Aorta (tissue), 5 donors: Measurements from ENCODE around the gene UTRN. TPM values are rescaled to one million over a fixed set of nuclear protein-coding genes. Genes with fewer than 3 reads are reported as not detected.
A peak's percentile ranks its signal among the peaks of the same experiment; 100 is the strongest.

Experiments used
- ATAC-seq: fragments of 200-7000 bp; cut with Tn5 transposase; one replicate; pipeline ENCODE4 v1.9.1; 2022; ENCODE audit warnings: moderate library complexity; ENCODE audit not compliant: low FRiP score
- DNase-seq, 2 donors: peaks; one replicate each; pipeline ENCODE4 v3.0.0-alpha.2; 2020
- H3K27ac ChIP-seq, 2 donors: one replicate each; pipeline ENCODE4 v1.5.1; 2013; ENCODE audit warnings: low read length in 2 of 2, mild to moderate bottlenecking in 2 of 2, moderate library complexity in 2 of 2, control low read depth in 1 of 2, inconsistent platforms in 1 of 2, low read depth in 1 of 2
- H3K27me3 ChIP-seq, 2 donors: one replicate each; pipeline ENCODE4 v1.6.1; 2013; ENCODE audit warnings: control low read depth in 1 of 2, low read length in 1 of 2, mild to moderate bottlenecking in 1 of 2, moderate library complexity in 1 of 2; ENCODE audit not compliant: insufficient read depth in 2 of 2, control insufficient read depth in 1 of 2
- H3K36me3 ChIP-seq, 2 donors: one replicate each; pipeline ENCODE4 v1.6.1; 2013; ENCODE audit warnings: control low read depth in 1 of 2, low read length in 1 of 2, mild to moderate bottlenecking in 1 of 2; ENCODE audit not compliant: insufficient read depth in 2 of 2, control insufficient read depth in 1 of 2
- H3K4me1 ChIP-seq, 2 donors: one replicate each; pipeline ENCODE4 v1.6.1; 2013; ENCODE audit warnings: low read length in 2 of 2, control low read depth in 1 of 2, mild to moderate bottlenecking in 1 of 2, moderate library complexity in 1 of 2; ENCODE audit not compliant: insufficient read depth in 2 of 2, control insufficient read depth in 1 of 2
- H3K4me3 ChIP-seq, 2 donors: one replicate each; pipeline ENCODE4 v1.5.1; 2013; ENCODE audit warnings: low read length in 2 of 2, control low read depth in 1 of 2, mild to moderate bottlenecking in 1 of 2
- H3K9me3 ChIP-seq: one replicate; pipeline ENCODE4 v1.6.1; 2013; ENCODE audit warnings: mild to moderate bottlenecking, low read length; ENCODE audit not compliant: control insufficient read depth
- WGBS, 2 donors: extraction: QIAGEN DNeasy Blood & Tissue Kit; methylation state at CpG; one replicate each; pipeline ENCODE4 v1.1.7; 2013; 5-methylcytosine and 5-hydroxymethylcytosine counted together
- intact Hi-C, 2 donors: fragments of 100-400 bp; cut with DNase I; formaldehyde crosslinking; loops; one replicate each; pipeline versions ENCODE4 v1.14.2 to v1.15.0; 2022
- polyA plus RNA-seq, 2 donors: library from polyadenylated mRNA; stranded (reverse); fragments of 200-250 nt; gene quantifications; one replicate each; pipeline ENCODE4 v1.2.3, GENCODE V29; 2013
- total RNA-seq, 2 donors: library from RNA; stranded (reverse); fragmentation: NEBNext Ultra II Directional; extraction: Animal tissue kit (Norgen Biotek cat#: 25700); gene quantifications; one replicate each; pipeline ENCODE4 v1.2.1, GENCODE V29; 2021
- donor health status: healthy with polysubstance abuse.
- donor health status: Bipolar disorder and iron deficiency.
- donor health status: DM: no; HTN: no; CAD: no.
- donor health status: DM: no; HTN: no; CAD: no.
- donor health status: DM: yes; HTN: yes; CAD: no.

Gene UTRN
- total and polyA plus RNA-seq, 4 donors, result 11.5 to 259 (median 129) TPM

GRCh38 chr6:144262470-144263369, 22.4 kb upstream of the UTRN start:
- WGBS, 2 donors, result 97 to 98% methylated on average over 10 of the region's 10 CpGs
- no peak overlapping the region for H3K4me3 ChIP-seq
- intact Hi-C loops, result no loop called here
- H3K4me1 ChIP-seq, result peaks cover 2 to 4% of the 10 kb centered on the region in 2 donors
- no peaks in the 10 kb centered on the region for H3K27me3 ChIP-seq
- DNase-seq, result no peak
- ATAC-seq, result no peak
- no peaks in the 10 kb centered on the region for H3K36me3 ChIP-seq
- no peak overlapping the region for H3K27ac ChIP-seq
- no peaks in the 10 kb centered on the region for H3K9me3 ChIP-seq

- Histone ChIP-seq H3K27ac (peak overlapping the region in 1 of 2 donors; percentile 71), H3K4me1 (peaks cover 2 to 4% of the 10 kb centered on the region in 2 donors), H3K9me3 (no peaks in the 10 kb centered on the region), H3K4me3 (no peak overlapping the region), H3K27me3 (no peaks in the 10 kb centered on the region), H3K36me3 (no peaks in the 10 kb centered on the region)
- no peak for DNase-seq
- intact Hi-C loops, result loop anchor here in 1 of 2 donors (2.0 kb wide), 1 partner anchor 21 kb away; the partner anchor contains the start of gene UTRN
- 95 to 96% methylated on average over 3 of the region's 3 CpGs for WGBS, 2 donors
- ATAC-seq, result no peak
Measured at GRCh38 chr6:144263786-144264185, 21.3 kb upstream of the UTRN start.

GRCh38 chr6:144264270-144265060, 20.7 kb upstream of the UTRN start:
- Histone ChIP-seq H3K9me3 (no peaks in the 10 kb centered on the region), H3K4me3 (no peak overlapping the region), H3K4me1 (peaks cover 2 to 4% of the 10 kb centered on the region in 2 donors), H3K27ac (peak overlapping the region; percentile 82), H3K36me3 (no peaks in the 10 kb centered on the region), H3K27me3 (no peaks in the 10 kb centered on the region)
- ATAC-seq (peak; percentile 51), DNase-seq (peak in 1 of 2 donors; percentile 59)
- WGBS, 2 donors, result 15 to 24% methylated on average over 7 of the region's 7 CpGs
- intact Hi-C loops, result loop anchor here in 1 of 2 donors (2.0 kb wide), 1 partner anchor 20 kb away; the partner anchor contains the start of gene UTRN

GRCh38 chr6:144265061-144265357, 20.1 kb upstream of the UTRN start:
- no peak for DNase-seq
- Histone ChIP-seq H3K4me3 (no peak overlapping the region), H3K9me3 (no peaks in the 10 kb centered on the region), H3K27ac (peak overlapping the region; percentile 21 to 82), H3K36me3 (no peaks in the 10 kb centered on the region), H3K4me1 (peaks cover 2 to 4% of the 10 kb centered on the region in 2 donors), H3K27me3 (no peaks in the 10 kb centered on the region)
- WGBS, 2 donors, result 36% methylated on average over 4 of the region's 4 CpGs
- intact Hi-C loops, result loop anchor here in 1 of 2 donors (2.0 kb wide), 1 partner anchor 20 kb away; the partner anchor contains the start of gene UTRN
- ATAC-seq, result no peak

GRCh38 chr6:144265390-144265789, 19.7 kb upstream of the UTRN start:
- H3K4me3 ChIP-seq, result no peak overlapping the region
- WGBS, 2 donors, result 53 to 57% methylated on average over 5 of the region's 5 CpGs
- no peaks in the 10 kb centered on the region for H3K9me3 ChIP-seq
- no peak for ATAC-seq
- no peaks in the 10 kb centered on the region for H3K36me3 ChIP-seq
- peaks cover 2 to 4% of the 10 kb centered on the region in 2 donors for H3K4me1 ChIP-seq
- H3K27me3 ChIP-seq, result no peaks in the 10 kb centered on the region
- H3K27ac ChIP-seq, result no peak overlapping the region
- no peak for DNase-seq
- intact Hi-C loops, result loop anchor here in 1 of 2 donors (2.0 kb wide), 1 partner anchor 19 kb away; the partner anchor contains the start of gene UTRN

- peak; percentile 64 for ATAC-seq
- Histone ChIP-seq H3K4me3 (no peak overlapping the region), H3K27ac (peak overlapping the region in 1 of 2 donors; percentile 71), H3K36me3 (no peaks in the 10 kb centered on the region), H3K9me3 (no peaks in the 10 kb centered on the region), H3K27me3 (no peaks in the 10 kb centered on the region), H3K4me1 (peaks cover 2 to 4% of the 10 kb centered on the region in 2 donors)
- WGBS, 2 donors, result 7 to 10% methylated on average over 6 of the region's 6 CpGs
- intact Hi-C loops, result no loop called here
- peak; percentile 63 to 78 for DNase-seq
Measured at GRCh38 chr6:144266091-144266649, 19.0 kb upstream of the UTRN start.

GRCh38 chr6:144268794-144269349, 16.3 kb upstream of the UTRN start:
- ATAC-seq (no peak), DNase-seq (no peak)
- no peaks in the 10 kb centered on the region for H3K9me3 ChIP-seq
- peaks cover 2 to 4% of the 10 kb centered on the region in 2 donors for H3K4me1 ChIP-seq
- H3K27ac ChIP-seq, result no peak overlapping the region
- H3K4me3 ChIP-seq, result no peak overlapping the region
- no peaks in the 10 kb centered on the region for H3K36me3 ChIP-seq
- no peaks in the 10 kb centered on the region for H3K27me3 ChIP-seq
- WGBS, 2 donors, result 91 to 96% methylated on average over 4 of the region's 4 CpGs
- intact Hi-C loops, result no loop called here

GRCh38 chr6:144277174-144277573, 8.0 kb upstream of the UTRN start:
- Histone ChIP-seq H3K4me1 (no peaks in the 10 kb centered on the region), H3K36me3 (no peaks in the 10 kb centered on the region), H3K4me3 (no peak overlapping the region), H3K27ac (no peak overlapping the region), H3K27me3 (no peaks in the 10 kb centered on the region), H3K9me3 (no peaks in the 10 kb centered on the region)
- no peak for DNase-seq
- 99 to 100% methylated on average over 1 of the region's 1 CpG for WGBS, 2 donors
- ATAC-seq, result no peak
- intact Hi-C loops, result no loop called here
